ENCODE results near the gene CDIP1. TPM values are rescaled to one million over a fixed set of nuclear protein-coding genes. Genes with fewer than 3 reads are reported as not detected.
A peak's percentile ranks its signal among the peaks of the same experiment; 100 is the strongest.

Gene CDIP1
- total RNA-seq (2014; rRNA removed; shearing (Covaris generic)) (56.3 and 57.6 TPM in 2 replicates), polyA plus RNA-seq (2016; fragmentation: Nextera tagmentation; extraction: Ambion mirVana) (38.2 and 39.2 TPM in 2 replicates)
- long read RNA-seq, transcript CDIP1-205 (6 exons, 2,774 nt) = major isoform, 14 of 25 reads
- long read RNA-seq, partial matches to known transcripts = 1 of 25 reads
- long read RNA-seq, other reads (novel, unspliced or antisense) = 8 of 25 reads

- H3K4me3 Mint-ChIP-seq = peak within 1 kb of the TSS; percentile 90
- H3K9me3 Mint-ChIP-seq = peaks cover 20% of the 10 kb centered on the region
- H3K79me2 ChIP-seq (replicated peaks; ENCODE audit: insufficient read depth) = peaks cover 45% of the 10 kb centered on the region
- TF ChIP-seq POLR2AphosphoS5 (IDR thresholded peaks at IDR 0.05; ENCODE audit: low read depth) (peak; percentile 70), JUNB (IDR thresholded peaks at IDR 0.05; ENCODE audit: unreplicated experiment) (no peak), ETS1 (IDR thresholded peaks at IDR 0.05) (peak; percentile 76), CREB1 (CRISPR knock-in tag; IDR thresholded peaks at IDR 0.05; ENCODE audit: low read depth) (peak; percentile 98)
- DNase-seq (ENCODE audit: low spot score) (peak; percentile 99), ATAC-seq (peak; percentile 90)
- H3K27me3 Mint-ChIP-seq (ENCODE audit: insufficient read depth, low read depth, poor library complexity) = peaks cover 28% of the 10 kb centered on the region
- peak within 1 kb of the TSS; percentile 84 for H3K27ac Mint-ChIP-seq
- H4K20me1 ChIP-seq (replicated peaks; ENCODE audit: insufficient read depth) = peaks cover 13% of the 10 kb centered on the region
- peaks cover 16% of the 10 kb centered on the region for H3K27me3 ChIP-seq (ENCODE audit: insufficient read depth)
- H3K36me3 Mint-ChIP-seq (ENCODE audit: low read depth) = peaks cover 31% of the 10 kb centered on the region
- H2AFZ ChIP-seq = peak within 1 kb of the TSS; percentile 98
- peaks cover 5% of the 10 kb centered on the region for H3K36me3 ChIP-seq (ENCODE audit: insufficient read depth)
- peaks cover 24% of the 10 kb centered on the region for H3K4me1 Mint-ChIP-seq
- H3K4me1 ChIP-seq (ENCODE audit: insufficient read depth) = peaks cover 13% of the 10 kb centered on the region; the same call in 1 of the 2 replicates
- peak within 1 kb of the TSS; percentile 95 for H3K27ac ChIP-seq (ENCODE audit: low read depth)
- H3K4me2 ChIP-seq = peak within 1 kb of the TSS; percentile 93
- peak within 1 kb of the TSS; percentile 91 for H3K4me3 ChIP-seq
- peaks cover 4% of the 10 kb centered on the region; the same call in 1 of the 2 replicates for H3K9me2 ChIP-seq (ENCODE audit: insufficient read depth)
- peaks cover 14% of the 10 kb centered on the region for H3F3A ChIP-seq (replicated peaks; ENCODE audit: low read depth)
These were observed at the start of gene CDIP1 for GRCh38 chr16:4538350-4539235. TSS of gene CDIP1 (minus strand) at chr16:4538773. CDS start at chr16:4514130, 24,643 bp downstream.

- H3K4me1 ChIP-seq (ENCODE audit: insufficient read depth) = no peaks in the 10 kb centered on the region
- no peaks in the 10 kb centered on the region for H3K79me2 ChIP-seq (replicated peaks; ENCODE audit: insufficient read depth)
- H2AFZ ChIP-seq = no peak overlapping the region
- peaks cover 4% of the 10 kb centered on the region; the same call in 2 of the 3 replicates for H3K4me1 Mint-ChIP-seq
- no peak for ATAC-seq
- no peaks in the 10 kb centered on the region; the same call in 1 of the 2 replicates for H3F3A ChIP-seq (replicated peaks; ENCODE audit: low read depth)
- no peaks in the 10 kb centered on the region for H3K36me3 ChIP-seq (ENCODE audit: insufficient read depth)
- H3K36me3 Mint-ChIP-seq (ENCODE audit: low read depth) = peaks cover 12% of the 10 kb centered on the region
- H3K4me2 ChIP-seq = no peak overlapping the region
- DNase-seq (ENCODE audit: low spot score) = no peak
- no peak overlapping the region for H3K27ac Mint-ChIP-seq
- H3K27ac ChIP-seq (ENCODE audit: low read depth) = no peak overlapping the region
- H3K27me3 Mint-ChIP-seq (ENCODE audit: insufficient read depth, low read depth, poor library complexity) = peaks cover 2% of the 10 kb centered on the region
- H3K27me3 ChIP-seq (ENCODE audit: insufficient read depth) = no peaks in the 10 kb centered on the region
- no peak overlapping the region for H3K4me3 ChIP-seq
- H3K4me3 Mint-ChIP-seq = no peak overlapping the region; the same call in 2 of the 3 replicates
- no peaks in the 10 kb centered on the region for H4K20me1 ChIP-seq (replicated peaks; ENCODE audit: insufficient read depth)
- peaks cover 17% of the 10 kb centered on the region for H3K9me3 Mint-ChIP-seq
- H3K9me2 ChIP-seq (ENCODE audit: insufficient read depth) = no peaks in the 10 kb centered on the region
- TF ChIP-seq ETS1 (IDR thresholded peaks at IDR 0.05) = no peak
- no peak for TF ChIP-seq ZNF331 (CRISPR knock-in tag; IDR thresholded peaks at IDR 0.05; ENCODE audit: low read depth)
- no peak for TF ChIP-seq NANOG (IDR thresholded peaks at IDR 0.05; ENCODE audit: borderline replicate concordance)
- TF ChIP-seq ZNF114 (CRISPR knock-in tag; IDR thresholded peaks at IDR 0.05) = no peak
- TF ChIP-seq CREB1 (CRISPR knock-in tag; IDR thresholded peaks at IDR 0.05; ENCODE audit: low read depth) = no peak
- TF ChIP-seq ZNF462 (CRISPR knock-in tag; IDR thresholded peaks at IDR 0.05) = no peak
- no peak for TF ChIP-seq EZH2 (IDR thresholded peaks at IDR 0.05; ENCODE audit: low read depth, unreplicated experiment)
- TF ChIP-seq JUNB (IDR thresholded peaks at IDR 0.05; ENCODE audit: unreplicated experiment) = no peak
These were observed 47.7 kb upstream of the CDIP1 start for GRCh38 chr16:4586291-4586690.
